Measurements from ENCODE around the gene GRIK5. TPM values are rescaled to one million over a fixed set of nuclear protein-coding genes. Genes with fewer than 3 reads are reported as not detected.
A peak's percentile ranks its signal among the peaks of the same experiment; 100 is the strongest.

Gene GRIK5
- total RNA-seq, 1 donor from 2014 or later = 3.2 TPM

GRCh38 chr19:41981724-41982123 lies 88.3 kb downstream of the GRIK5 start:
- DNase-seq = no peak

DNA sequence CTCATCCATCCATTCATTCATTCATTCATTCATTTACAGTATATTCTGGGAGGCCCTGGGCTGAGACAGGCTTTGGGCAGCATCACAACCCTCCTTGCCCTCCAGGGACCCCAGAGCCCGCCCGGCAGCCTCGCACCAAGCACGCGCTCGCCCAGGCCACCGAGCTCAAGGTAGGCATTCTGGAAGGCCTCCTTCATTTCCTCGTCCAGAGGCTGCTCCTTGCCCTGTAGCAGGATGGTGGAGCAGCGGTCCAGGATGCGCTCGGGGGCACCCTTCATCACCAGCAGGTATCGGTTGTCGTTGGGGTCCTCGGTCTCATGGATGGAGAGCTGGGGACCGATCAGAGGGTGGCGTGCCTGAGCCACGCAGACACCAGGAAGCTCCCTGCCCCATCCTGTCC lies 91.5 kb downstream of the GRIK5 start:
- DNase-seq = no peak

DNA sequence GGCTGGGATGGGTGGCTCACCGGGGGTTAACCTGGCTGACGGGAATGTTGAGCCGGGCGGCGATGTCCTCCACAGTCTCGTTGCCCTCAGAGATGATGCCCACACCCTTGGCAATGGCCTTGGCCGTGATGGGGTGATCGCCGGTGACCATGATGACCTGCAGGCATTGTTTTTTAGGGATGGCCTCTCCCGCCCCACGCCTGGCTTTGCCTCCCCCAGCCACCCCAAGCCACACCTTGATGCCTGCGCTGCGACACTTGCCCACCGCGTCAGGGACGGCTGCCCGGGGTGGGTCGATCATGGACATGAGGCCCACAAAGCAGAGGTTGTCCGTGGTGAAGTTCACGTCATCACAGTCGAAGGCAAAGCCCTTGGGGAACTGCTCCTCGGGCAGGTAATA lies 92.1 kb downstream of the GRIK5 start:
- DNase-seq = no peak

- no peak for DNase-seq
These were observed 95.4 kb downstream of the GRIK5 start for GRCh38 chr19:41974652-41975051.

GRCh38 chr19:41971363-41971762 lies 98.6 kb downstream of the GRIK5 start:
- DNase-seq = no peak

DNA sequence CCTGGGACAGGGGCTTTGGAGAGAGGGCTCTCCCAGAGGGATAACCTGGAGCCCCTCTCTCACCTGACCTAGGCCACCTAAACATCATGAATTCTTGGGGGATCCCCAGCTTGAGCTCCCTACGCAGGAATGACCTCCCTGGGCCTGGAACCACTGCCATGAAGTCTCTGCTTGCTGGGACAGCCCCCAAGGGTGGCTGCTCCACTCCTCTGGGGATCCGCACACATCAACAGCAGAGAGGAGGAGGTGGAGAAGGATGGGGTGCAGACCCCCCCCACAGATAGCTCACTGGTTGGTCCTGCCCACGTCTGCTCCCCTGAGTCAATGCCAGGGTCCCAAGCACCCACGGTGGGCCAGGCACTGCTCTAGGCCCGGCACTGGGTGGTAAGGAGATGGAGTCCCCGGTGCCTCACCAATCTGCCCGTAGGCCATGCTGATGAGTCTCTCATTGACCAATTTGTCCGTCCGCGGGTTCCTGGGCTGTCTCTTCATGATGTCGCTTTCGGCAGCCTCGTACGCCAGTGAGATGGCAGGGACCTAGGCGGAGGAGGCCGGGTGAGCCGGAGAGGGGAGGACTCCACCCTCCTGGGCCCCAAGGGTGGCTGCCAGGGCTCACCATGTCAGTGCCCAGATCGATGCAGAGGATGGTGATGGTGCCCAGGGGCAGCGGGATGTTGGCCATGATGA lies 100.1 kb downstream of the GRIK5 start:
- DNase-seq = no peak

DNA sequence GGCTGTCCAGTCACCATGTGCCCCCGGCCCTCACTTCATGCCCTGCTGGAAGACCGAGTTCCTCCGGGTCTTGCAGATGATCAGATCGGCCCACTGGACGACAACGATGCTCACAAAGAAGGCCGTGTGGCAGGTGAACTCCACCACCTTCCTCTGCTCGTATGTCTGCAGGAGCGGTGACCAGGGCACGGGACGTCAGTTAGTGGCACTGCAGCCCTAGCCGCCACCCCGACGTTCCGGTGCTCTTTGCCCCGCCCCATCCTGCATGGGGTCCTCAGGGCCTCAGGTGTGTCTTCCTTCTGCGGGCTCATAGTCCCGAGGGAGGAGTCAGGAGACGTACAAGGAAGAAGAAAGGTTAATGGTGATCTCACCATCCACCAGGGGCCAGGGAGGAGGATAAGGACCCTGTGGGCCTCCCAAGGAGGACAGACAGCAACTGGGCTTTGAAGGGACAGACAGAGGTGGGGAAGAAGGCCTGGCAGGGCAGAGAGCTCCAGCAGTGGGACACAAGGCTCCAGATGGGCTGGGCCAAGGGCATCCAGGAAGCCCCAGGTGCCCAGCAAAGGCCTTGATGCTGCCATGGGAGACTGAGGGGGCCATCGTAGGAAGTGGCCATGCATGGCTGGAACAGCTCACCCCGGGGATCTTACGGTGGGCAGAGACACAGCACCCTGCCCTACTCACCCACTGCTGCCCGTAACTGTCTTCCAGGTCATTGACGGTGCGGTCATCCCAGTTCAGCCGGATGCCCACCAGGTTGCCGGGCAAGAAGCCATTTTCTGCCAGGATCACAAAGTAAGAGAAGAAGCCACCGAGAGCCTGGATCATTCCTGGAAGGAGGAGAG lies 101.0 kb downstream of the GRIK5 start:
- no peak for DNase-seq

DNA sequence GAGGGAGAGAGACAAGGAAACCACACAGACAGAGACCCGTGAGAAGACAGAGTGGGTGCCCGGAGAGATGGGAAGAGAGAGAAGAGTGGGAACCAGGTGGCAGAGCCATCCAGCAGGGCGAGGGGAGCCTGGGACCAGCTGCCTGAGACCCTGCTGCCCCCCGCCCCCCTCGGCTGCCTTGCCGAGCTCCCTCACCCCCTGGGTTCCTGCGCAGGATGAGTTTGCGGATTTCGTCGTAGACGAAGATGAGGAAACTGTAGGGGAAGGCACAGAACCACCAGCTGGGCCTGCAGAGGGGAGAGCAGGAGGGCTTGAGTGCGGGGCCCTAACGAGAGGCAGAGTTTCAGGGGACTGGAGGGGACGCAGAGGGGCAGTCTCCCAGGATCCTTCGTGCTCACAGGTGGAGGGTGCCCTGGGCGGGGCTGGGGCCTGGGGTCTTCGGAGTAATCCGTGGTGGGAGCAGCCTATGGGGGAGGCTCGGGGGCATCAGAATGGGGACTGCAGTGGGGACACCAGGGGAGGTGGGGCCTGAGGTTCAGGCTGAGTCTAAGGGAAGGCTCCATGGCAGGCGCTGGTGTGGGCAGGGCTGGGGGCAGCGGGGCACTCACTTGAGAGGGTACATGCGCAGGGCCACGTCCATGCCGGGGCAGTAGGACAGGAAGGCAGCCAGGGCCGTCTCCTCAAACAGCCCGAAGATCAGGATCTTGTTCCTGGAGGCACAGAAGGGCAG lies 102.8 kb downstream of the GRIK5 start:
- no peak for DNase-seq

- DNase-seq = no peak
These were observed 104.9 kb downstream of the GRIK5 start for GRCh38 chr19:41965106-41965505.

DNA sequence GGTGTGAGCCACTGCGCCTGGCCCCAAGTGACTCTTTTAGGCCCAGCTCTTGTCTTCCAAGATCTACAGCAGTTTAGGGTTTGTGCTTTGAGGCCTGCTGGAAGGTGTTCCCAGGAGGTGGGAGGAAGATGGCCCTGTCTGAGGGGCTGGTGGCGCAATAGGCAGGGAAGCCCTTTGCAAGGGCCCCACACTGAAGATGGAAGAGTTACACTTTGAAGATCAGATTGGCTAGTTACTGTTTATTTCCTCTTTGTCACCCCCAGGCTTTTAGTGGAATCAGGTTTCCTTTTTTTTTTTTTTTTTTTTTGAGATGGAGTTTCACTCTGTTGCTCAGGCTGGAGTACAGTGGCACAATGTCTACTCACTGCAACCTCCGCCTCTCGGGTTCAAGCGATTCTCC lies 109.0 kb downstream of the GRIK5 start:
- no peak for DNase-seq

GRCh38 chr19:41959056-41960053 lies 110.7 kb downstream of the GRIK5 start, which contains the start of gene RABAC1:
RABAC1 (minus strand) TSS chr19:41959321; CDS start chr19:41959292, 29 bp downstream.
- DNase-seq = peak; percentile 97

GRCh38 chr19:41958367-41959055 lies 111.5 kb downstream of the GRIK5 start:
- DNase-seq = peak; percentile 88

- DNase-seq = peak; percentile 86
These were observed 112.1 kb downstream of the GRIK5 start for GRCh38 chr19:41957838-41958366.

- DNase-seq = no peak
These were observed 112.7 kb downstream of the GRIK5 start for GRCh38 chr19:41957161-41957837.

DNA sequence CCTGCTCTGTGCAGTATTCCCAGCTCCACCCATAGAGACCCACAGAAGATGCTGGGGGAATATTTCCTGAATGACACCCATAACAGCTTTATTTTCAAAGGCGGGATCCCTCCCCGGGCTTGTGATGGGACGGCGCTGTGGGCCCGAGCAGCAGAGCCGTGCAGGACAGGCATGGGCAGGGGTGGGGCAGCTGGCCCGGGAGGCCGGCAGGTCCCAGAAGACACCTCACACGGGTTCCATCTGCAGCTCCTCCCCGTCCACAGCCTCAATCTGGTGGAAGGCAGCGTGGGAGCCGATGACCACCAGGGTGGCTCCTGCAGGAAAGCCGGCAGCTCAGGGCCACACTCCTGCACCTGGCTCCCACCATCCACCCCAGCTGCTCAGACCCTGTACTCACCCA lies 113.4 kb downstream of the GRIK5 start:
- no peak for DNase-seq

- DNase-seq = no peak
These were observed 114.5 kb downstream of the GRIK5 start for GRCh38 chr19:41955521-41955920.

DNA sequence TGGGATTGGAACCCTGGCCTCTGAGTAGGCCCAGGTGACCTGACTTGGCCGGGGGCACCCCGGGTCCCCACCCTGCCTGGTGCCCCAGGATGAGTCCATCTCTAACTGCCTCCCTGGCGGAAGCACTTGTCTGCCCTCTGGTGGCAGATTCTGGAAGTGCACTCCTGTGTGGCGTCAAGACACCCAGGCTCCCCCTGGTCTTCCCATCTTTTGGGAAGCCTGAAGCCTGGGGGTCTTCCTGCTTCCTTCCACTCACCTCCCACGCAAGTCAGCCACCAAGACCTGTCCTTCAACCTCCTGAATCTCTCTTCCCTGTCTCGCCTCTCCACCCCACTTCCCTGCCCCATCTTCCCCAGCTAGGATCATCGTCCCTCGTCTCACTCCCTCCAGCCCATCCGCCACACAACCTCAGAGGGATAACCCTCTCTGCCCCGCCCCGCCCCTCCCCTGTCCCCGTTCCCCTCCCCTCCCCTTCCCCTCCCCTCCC lies 118.3 kb downstream of the GRIK5 start:
- peak; percentile 83 for DNase-seq
